ENCODE data around the gene SOX18. TPM values are rescaled to one million over a fixed set of nuclear protein-coding genes. Genes with fewer than 3 reads are reported as not detected.
A peak's percentile ranks its signal among the peaks of the same experiment; 100 is the strongest.

SOX18 gene
- total and polyA plus RNA-seq, 2 of the 13 experiments (the other 11 are each of a cell fraction or from before 2014, with no cell fraction given): 1.6 to 1.9 TPM

DNA sequence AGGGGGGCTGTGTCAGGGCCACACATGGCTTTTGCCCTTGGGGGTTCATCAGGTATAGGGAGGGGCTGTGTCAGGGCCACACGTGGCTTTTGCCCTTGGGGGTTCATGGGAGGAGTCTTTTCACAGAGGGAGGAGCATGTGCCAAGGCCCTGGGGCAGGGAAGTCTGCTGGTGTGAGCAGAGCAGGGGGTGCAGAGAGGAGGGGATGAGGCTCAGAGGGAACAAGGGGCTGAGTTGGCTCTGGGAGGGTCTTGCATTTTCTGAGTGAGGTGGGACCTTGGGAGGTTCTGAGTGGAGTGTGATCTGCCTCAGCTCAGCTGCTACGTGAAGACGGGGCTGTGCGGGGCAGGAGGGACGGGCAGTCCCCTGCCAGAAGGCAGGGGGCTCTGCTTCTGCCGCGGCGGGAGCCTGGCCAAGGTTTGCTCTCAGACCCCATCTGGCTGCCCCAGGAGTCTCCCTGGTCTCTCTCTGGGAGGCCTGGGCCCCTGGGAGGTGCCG lies 6.0 kb upstream of the SOX18 start (continued):
- TF ChIP-seq, protein P1, sequence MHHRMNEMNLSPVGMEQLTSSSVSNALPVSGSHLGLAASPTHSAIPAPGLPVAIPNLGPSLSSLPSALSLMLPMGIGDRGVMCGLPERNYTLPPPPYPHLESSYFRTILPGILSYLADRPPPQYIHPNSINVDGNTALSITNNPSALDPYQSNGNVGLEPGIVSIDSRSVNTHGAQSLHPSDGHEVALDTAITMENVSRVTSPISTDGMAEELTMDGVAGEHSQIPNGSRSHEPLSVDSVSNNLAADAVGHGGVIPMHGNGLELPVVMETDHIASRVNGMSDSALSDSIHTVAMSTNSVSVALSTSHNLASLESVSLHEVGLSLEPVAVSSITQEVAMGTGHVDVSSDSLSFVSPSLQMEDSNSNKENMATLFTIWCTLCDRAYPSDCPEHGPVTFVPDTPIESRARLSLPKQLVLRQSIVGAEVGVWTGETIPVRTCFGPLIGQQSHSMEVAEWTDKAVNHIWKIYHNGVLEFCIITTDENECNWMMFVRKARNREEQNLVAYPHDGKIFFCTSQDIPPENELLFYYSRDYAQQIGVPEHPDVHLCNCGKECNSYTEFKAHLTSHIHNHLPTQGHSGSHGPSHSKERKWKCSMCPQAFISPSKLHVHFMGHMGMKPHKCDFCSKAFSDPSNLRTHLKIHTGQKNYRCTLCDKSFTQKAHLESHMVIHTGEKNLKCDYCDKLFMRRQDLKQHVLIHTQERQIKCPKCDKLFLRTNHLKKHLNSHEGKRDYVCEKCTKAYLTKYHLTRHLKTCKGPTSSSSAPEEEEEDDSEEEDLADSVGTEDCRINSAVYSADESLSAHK (CRISPR knock-in tag; IDR thresholded peaks at IDR 0.05; ENCODE audit: borderline replicate concordance): no peak
- no peak for TF ChIP-seq FOXM1 (CRISPR knock-in tag; IDR thresholded peaks at IDR 0.05)
- TF ChIP-seq NFYB (CRISPR knock-in tag; IDR thresholded peaks at IDR 0.05): no peak; the same call in 1 of the 2 replicates
- no peak for TF ChIP-seq CENPX (CRISPR knock-in tag; IDR thresholded peaks at IDR 0.05)
- peak; percentile 89; the same call in 1 of the 2 replicates for TF ChIP-seq ZNF354B (CRISPR knock-in tag; IDR thresholded peaks at IDR 0.05)
- no peak for TF ChIP-seq ZNF20 (CRISPR knock-in tag; IDR thresholded peaks at IDR 0.05)
- TF ChIP-seq MIXL1 (CRISPR knock-in tag; IDR thresholded peaks at IDR 0.05): peak; percentile 7; the same call in 1 of the 2 replicates
- 0 out of 2 replicates have a peak, but pooled peaks have one; percentile 35 for TF ChIP-seq ZNF484 (CRISPR knock-in tag; IDR thresholded peaks at IDR 0.05; ENCODE audit: borderline replicate concordance, low read depth)
- no peak for TF ChIP-seq ATF1 (CRISPR knock-in tag; IDR thresholded peaks at IDR 0.05)
- 0 out of 2 replicates have a peak, but pooled peaks have one; percentile 31 for TF ChIP-seq SP5 (CRISPR knock-in tag; IDR thresholded peaks at IDR 0.05; ENCODE audit: borderline replicate concordance, low read depth)
- peak; percentile 32; the same call in 1 of the 2 replicates for TF ChIP-seq GFI1 (CRISPR knock-in tag; IDR thresholded peaks at IDR 0.05; ENCODE audit: borderline replicate concordance)
- no peak for TF ChIP-seq KLF9 (CRISPR knock-in tag; IDR thresholded peaks at IDR 0.05; ENCODE audit: low read depth)
- TF ChIP-seq ONECUT2 (CRISPR knock-in tag; IDR thresholded peaks at IDR 0.05): no peak
- TF ChIP-seq HOXA3 (CRISPR knock-in tag; IDR thresholded peaks at IDR 0.05): no peak; the same call in 1 of the 2 replicates
- TF ChIP-seq FOSL2 (CRISPR knock-in tag; IDR thresholded peaks at IDR 0.05): no peak
- TF ChIP-seq ZBTB7A (CRISPR knock-in tag; IDR thresholded peaks at IDR 0.05): no peak
- TF ChIP-seq, protein P2, sequence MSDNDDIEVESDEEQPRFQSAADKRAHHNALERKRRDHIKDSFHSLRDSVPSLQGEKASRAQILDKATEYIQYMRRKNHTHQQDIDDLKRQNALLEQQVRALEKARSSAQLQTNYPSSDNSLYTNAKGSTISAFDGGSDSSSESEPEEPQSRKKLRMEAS (IDR thresholded peaks at IDR 0.05): peak; percentile 21; the same call in 1 of the 2 replicates
- TF ChIP-seq SAFB2 (CRISPR knock-in tag; IDR thresholded peaks at IDR 0.05; ENCODE audit: borderline replicate concordance, low read depth): 0 out of 2 replicates have a peak, but pooled peaks have one; percentile 41
- TF ChIP-seq, protein P3, sequence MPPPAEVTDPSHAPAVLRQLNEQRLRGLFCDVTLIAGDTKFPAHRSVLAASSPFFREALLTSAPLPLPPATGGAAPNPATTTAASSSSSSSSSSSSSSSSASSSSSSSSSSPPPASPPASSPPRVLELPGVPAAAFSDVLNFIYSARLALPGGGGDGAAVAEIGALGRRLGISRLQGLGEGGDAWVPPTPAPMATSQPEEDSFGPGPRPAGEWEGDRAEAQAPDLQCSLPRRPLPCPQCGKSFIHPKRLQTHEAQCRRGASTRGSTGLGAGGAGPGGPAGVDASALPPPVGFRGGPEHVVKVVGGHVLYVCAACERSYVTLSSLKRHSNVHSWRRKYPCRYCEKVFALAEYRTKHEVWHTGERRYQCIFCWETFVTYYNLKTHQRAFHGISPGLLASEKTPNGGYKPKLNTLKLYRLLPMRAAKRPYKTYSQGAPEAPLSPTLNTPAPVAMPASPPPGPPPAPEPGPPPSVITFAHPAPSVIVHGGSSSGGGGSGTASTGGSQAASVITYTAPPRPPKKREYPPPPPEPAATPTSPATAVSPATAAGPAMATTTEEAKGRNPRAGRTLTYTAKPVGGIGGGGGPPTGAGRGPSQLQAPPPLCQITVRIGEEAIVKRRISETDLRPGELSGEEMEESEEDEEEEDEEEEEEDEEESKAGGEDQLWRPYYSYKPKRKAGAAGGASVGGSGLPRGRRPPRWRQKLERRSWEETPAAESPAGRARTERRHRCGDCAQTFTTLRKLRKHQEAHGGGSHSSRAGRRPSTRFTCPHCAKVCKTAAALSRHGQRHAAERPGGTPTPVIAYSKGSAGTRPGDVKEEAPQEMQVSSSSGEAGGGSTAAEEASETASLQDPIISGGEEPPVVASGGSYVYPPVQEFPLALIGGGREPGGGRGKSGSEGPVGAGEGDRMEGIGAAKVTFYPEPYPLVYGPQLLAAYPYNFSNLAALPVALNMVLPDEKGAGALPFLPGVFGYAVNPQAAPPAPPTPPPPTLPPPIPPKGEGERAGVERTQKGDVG (CRISPR knock-in tag; IDR thresholded peaks at IDR 0.05; ENCODE audit: borderline replicate concordance): no peak
- no peak for TF ChIP-seq RBAK (CRISPR knock-in tag; IDR thresholded peaks at IDR 0.05)
- no peak for TF ChIP-seq PLRG1 (conservative IDR thresholded peaks at IDR 0.05)
- TF ChIP-seq KLF11 (CRISPR knock-in tag; IDR thresholded peaks at IDR 0.05): 0 out of 2 replicates have a peak, but pooled peaks have one; percentile 1
- TF ChIP-seq ZNF333 (CRISPR knock-in tag; IDR thresholded peaks at IDR 0.05; ENCODE audit: borderline replicate concordance): peak; percentile 83; the same call in 1 of the 2 replicates
- TF ChIP-seq DNMT1 (CRISPR knock-in tag; IDR thresholded peaks at IDR 0.05): no peak; the same call in 1 of the 2 replicates
- no peak for TF ChIP-seq MEIS2 (CRISPR knock-in tag; IDR thresholded peaks at IDR 0.05)
- TF ChIP-seq TP53 (CRISPR knock-in tag; conservative IDR thresholded peaks at IDR 0.05): 0 out of 2 replicates have a peak, but pooled peaks have one; percentile 20
- 0 out of 2 replicates have a peak, but pooled peaks have one; percentile 11 for TF ChIP-seq ARID2 (CRISPR knock-in tag; IDR thresholded peaks at IDR 0.05; ENCODE audit: borderline replicate concordance)
- TF ChIP-seq YEATS4 (CRISPR knock-in tag; IDR thresholded peaks at IDR 0.05; ENCODE audit: borderline replicate concordance): 0 out of 2 replicates have a peak, but pooled peaks have one; percentile 4

Measured in HepG2 (cell line).